Chondrocyte (in vitro differentiated cells): ENCODE results near the gene NRARP. TPM values are rescaled to one million over a fixed set of nuclear protein-coding genes. Genes with fewer than 3 reads are reported as not detected.
A peak's percentile ranks its signal among the peaks of the same experiment; 100 is the strongest.

Experiments used
- DNase-seq: peaks from one replicate; pipeline ENCODE4 v3.0.0; 2021; ENCODE audit warnings: mixed read lengths, low spot score
- H3K27ac Mint-ChIP-seq: one replicate; pipeline ENCODE4 v1.8.0; 2021; ENCODE audit warnings: mild to moderate bottlenecking, moderate library complexity, mixed read lengths; ENCODE audit not compliant: unreplicated experiment
- H3K27me3 Mint-ChIP-seq: 2 replicates; pipeline ENCODE4 v1.8.0; 2021; ENCODE audit warnings: low read depth, mixed read lengths
- H3K36me3 Mint-ChIP-seq: 2 replicates; pipeline ENCODE4 v1.8.0; 2021; ENCODE audit warnings: low read depth, mixed read lengths
- H3K4me1 Mint-ChIP-seq: 2 replicates; pipeline ENCODE4 v1.8.0; 2021; ENCODE audit warnings: low read depth, mild to moderate bottlenecking, mixed read lengths
- H3K4me3 Mint-ChIP-seq: one replicate; pipeline ENCODE4 v1.8.0; 2021; ENCODE audit warnings: mild to moderate bottlenecking, moderate library complexity, mixed read lengths; ENCODE audit not compliant: unreplicated experiment
- H3K9me3 Mint-ChIP-seq: 2 replicates; pipeline ENCODE4 v1.8.0; 2021; ENCODE audit warnings: low read depth, mixed read lengths
- CTCF ChIP-seq: fragments of 200-600 bp; sonication (generic); IDR thresholded peaks from 2 replicates; pipeline ENCODE4 v1.5.0; 2021; ENCODE audit warnings: antibody characterized with exemption, mild to moderate bottlenecking, moderate library complexity
- total RNA-seq: library from RNA; stranded (reverse); gene quantifications from 3 replicates; pipeline ENCODE4 v1.2.1, GENCODE V29; 2021

NRARP gene
- total RNA-seq, 1 donor from 2014 or later, result 6.7 TPM

GRCh38 chr9:137317021-137317717 is 15.1 kb upstream of the NRARP start:
- no peak for TF ChIP-seq CTCF
- H3K27ac Mint-ChIP-seq, result peak overlapping the region; percentile 27
- H3K4me3 Mint-ChIP-seq, result no peak overlapping the region

GRCh38 chr9:137316012-137316981 is 14.2 kb upstream of the NRARP start:
- peaks cover 7% of the 10 kb centered on the region for H3K4me1 Mint-ChIP-seq
- no peaks in the 10 kb centered on the region for H3K36me3 Mint-ChIP-seq
- TF ChIP-seq CTCF, result no peak
- DNase-seq, result no peak
- no peaks in the 10 kb centered on the region for H3K27me3 Mint-ChIP-seq
- no peak overlapping the region for H3K4me3 Mint-ChIP-seq
- peak overlapping the region; percentile 27 for H3K27ac Mint-ChIP-seq
- H3K9me3 Mint-ChIP-seq, result no peaks in the 10 kb centered on the region

More at GRCh38 chr9:137317021-137317717, 15.1 kb upstream of the NRARP start:
- H3K9me3 Mint-ChIP-seq, result no peaks in the 10 kb centered on the region
- no peaks in the 10 kb centered on the region for H3K27me3 Mint-ChIP-seq
- DNase-seq, result no peak
- H3K36me3 Mint-ChIP-seq, result no peaks in the 10 kb centered on the region
- peaks cover 7% of the 10 kb centered on the region for H3K4me1 Mint-ChIP-seq

GRCh38 chr9:137315581-137316011 is 13.5 kb upstream of the NRARP start:
- peaks cover 5% of the 10 kb centered on the region for H3K4me1 Mint-ChIP-seq
- H3K4me3 Mint-ChIP-seq, result no peak overlapping the region
- H3K9me3 Mint-ChIP-seq, result no peaks in the 10 kb centered on the region
- no peak for TF ChIP-seq CTCF
- DNase-seq, result no peak
- H3K27me3 Mint-ChIP-seq, result no peaks in the 10 kb centered on the region
- H3K36me3 Mint-ChIP-seq, result no peaks in the 10 kb centered on the region
- no peak overlapping the region for H3K27ac Mint-ChIP-seq

- no peaks in the 10 kb centered on the region for H3K36me3 Mint-ChIP-seq
- H3K9me3 Mint-ChIP-seq, result no peaks in the 10 kb centered on the region
- H3K27me3 Mint-ChIP-seq, result no peaks in the 10 kb centered on the region
Measured at GRCh38 chr9:137314561-137315560, 12.8 kb upstream of the NRARP start.

More at GRCh38 chr9:137314561-137315560, 12.8 kb upstream of the NRARP start:
- Mint-ChIP-seq H3K27ac (no peak overlapping the region), H3K4me3 (no peak overlapping the region), H3K4me1 (peaks cover 4% of the 10 kb centered on the region)
- DNase-seq, result no peak
- no peak for TF ChIP-seq CTCF
